Suprapubic skin (tissue), 4 donors: ENCODE measurements around the gene SLC16A4.

Experiments used
- CTCF ChIP-seq, 2 donors: fragments of 200-600 bp in 1 of 2; fragments of 450-650 bp in 1 of 2; sonication (generic) in 1 of 2; IDR thresholded peaks; one replicate each; pipeline ENCODE4 v1.5.1; 2016 to 2019; ENCODE audit warnings: antibody characterized with exemption in 2 of 2, mild to moderate bottlenecking in 1 of 2, moderate library complexity in 1 of 2
- POLR2A ChIP-seq, 2 donors: fragments of 450-650 bp; IDR thresholded peaks; one replicate each; pipeline ENCODE4 v1.6.1; 2017; ENCODE audit warnings: antibody characterized with exemption in 2 of 2, mild to moderate bottlenecking in 2 of 2, moderate library complexity in 2 of 2
- POLR2AphosphoS5 ChIP-seq, 3 donors: sonication (generic); formaldehyde crosslinking; IDR thresholded peaks; one replicate each; pipeline ENCODE4 v1.6.1; 2017; ENCODE audit warnings: antibody characterized with exemption in 3 of 3

GRCh38 chr1:110409316-110409715 is 18.5 kb upstream of the SLC16A4 start:
- TF ChIP-seq CTCF (IDR thresholded peaks at IDR 0.05) (no peak), POLR2AphosphoS5 (IDR thresholded peaks at IDR 0.05) (no peak), POLR2A (IDR thresholded peaks at IDR 0.05) (no peak)
